ENCODE results near the gene BEND5. TPM values are rescaled to one million over a fixed set of nuclear protein-coding genes. Genes with fewer than 3 reads are reported as not detected.

BEND5 gene
- total RNA-seq, 4 donors from 2014 or later, result 2.8 to 4.6 (median 3.9) TPM

GRCh38 chr1:48808496-48808895, 31.8 kb upstream of the BEND5 start:
- no peak overlapping the region for H3K4me3 ChIP-seq
- no peaks in the 10 kb centered on the region for H3K36me3 ChIP-seq
- TF ChIP-seq, protein P1, sequence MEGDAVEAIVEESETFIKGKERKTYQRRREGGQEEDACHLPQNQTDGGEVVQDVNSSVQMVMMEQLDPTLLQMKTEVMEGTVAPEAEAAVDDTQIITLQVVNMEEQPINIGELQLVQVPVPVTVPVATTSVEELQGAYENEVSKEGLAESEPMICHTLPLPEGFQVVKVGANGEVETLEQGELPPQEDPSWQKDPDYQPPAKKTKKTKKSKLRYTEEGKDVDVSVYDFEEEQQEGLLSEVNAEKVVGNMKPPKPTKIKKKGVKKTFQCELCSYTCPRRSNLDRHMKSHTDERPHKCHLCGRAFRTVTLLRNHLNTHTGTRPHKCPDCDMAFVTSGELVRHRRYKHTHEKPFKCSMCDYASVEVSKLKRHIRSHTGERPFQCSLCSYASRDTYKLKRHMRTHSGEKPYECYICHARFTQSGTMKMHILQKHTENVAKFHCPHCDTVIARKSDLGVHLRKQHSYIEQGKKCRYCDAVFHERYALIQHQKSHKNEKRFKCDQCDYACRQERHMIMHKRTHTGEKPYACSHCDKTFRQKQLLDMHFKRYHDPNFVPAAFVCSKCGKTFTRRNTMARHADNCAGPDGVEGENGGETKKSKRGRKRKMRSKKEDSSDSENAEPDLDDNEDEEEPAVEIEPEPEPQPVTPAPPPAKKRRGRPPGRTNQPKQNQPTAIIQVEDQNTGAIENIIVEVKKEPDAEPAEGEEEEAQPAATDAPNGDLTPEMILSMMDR (IDR thresholded peaks at IDR 0.05), result no peak
- TF ChIP-seq POLR2AphosphoS5 (IDR thresholded peaks at IDR 0.05) (no peak), EP300 (IDR thresholded peaks at IDR 0.05) (no peak)
- H3K9me3 ChIP-seq, result no peaks in the 10 kb centered on the region
- H3K27me3 ChIP-seq, result no peaks in the 10 kb centered on the region
- no peak for DNase-seq (ENCODE audit: extremely low spot score)
- WGBS, result 59% methylated on average over 3 of the region's 3 CpGs
- H3K4me1 ChIP-seq, result no peaks in the 10 kb centered on the region
- H3K27ac ChIP-seq (replicated peaks in 1 of 4), result no peak overlapping the region
- intact Hi-C loops (cut with DNase I), result no loop called here

DNA sequence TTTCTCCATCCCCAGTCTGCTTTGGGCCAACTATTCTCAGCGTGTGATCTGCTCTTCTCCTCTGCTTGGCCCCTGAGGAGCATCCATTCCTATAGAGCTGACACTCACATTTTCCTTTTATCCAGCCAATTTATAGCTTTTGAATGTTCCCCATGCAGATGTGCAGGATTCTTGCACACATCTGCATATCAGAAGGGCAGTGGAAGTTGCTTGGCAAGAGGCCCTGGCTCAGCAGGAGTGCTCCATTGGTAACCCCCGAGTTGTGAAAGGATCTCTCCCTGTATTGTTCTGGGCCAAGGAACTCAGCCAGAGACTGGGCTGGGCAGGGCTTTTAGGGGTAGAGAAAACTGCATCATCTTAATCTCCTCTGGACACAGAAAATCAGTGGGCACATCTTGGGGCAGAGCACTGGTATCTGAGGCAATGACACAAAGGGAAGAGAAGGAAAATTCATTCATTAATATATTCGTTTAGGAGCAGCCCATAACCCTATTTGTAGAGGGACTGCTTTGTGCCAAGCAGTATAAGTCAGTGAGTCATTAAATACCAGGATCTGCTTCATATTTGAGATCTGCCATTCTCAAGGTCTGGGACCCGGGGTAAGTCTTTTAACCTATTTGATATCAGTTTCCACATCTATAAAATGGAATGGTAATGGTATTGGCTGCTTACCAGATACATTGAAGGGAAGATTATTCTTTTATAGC, 31.0 kb upstream of the BEND5 start:
- Histone ChIP-seq H3K36me3 (no peaks in the 10 kb centered on the region), H3K27ac (replicated peaks in 1 of 4) (no peak overlapping the region), H3K27me3 (no peaks in the 10 kb centered on the region), H3K4me1 (no peaks in the 10 kb centered on the region), H3K9me3 (no peaks in the 10 kb centered on the region), H3K4me3 (no peak overlapping the region)
- 58% methylated on average over 4 of the region's 4 CpGs for WGBS
- intact Hi-C loops (cut with DNase I), result no loop called here
- peak; percentile 50 for DNase-seq (ENCODE audit: extremely low spot score)
- TF ChIP-seq EP300 (IDR thresholded peaks at IDR 0.05), result no peak
- no peak for TF ChIP-seq POLR2A (IDR thresholded peaks at IDR 0.05; ENCODE audit: low read depth)
- TF ChIP-seq POLR2AphosphoS5 (IDR thresholded peaks at IDR 0.05), result no peak
- TF ChIP-seq, protein P1 (IDR thresholded peaks at IDR 0.05), result no peak

GRCh38 chr1:48803474-48803873, 26.8 kb upstream of the BEND5 start:
- no peaks in the 10 kb centered on the region for H3K4me1 ChIP-seq
- H3K27me3 ChIP-seq, result no peaks in the 10 kb centered on the region
- TF ChIP-seq, protein P1 (IDR thresholded peaks at IDR 0.05), result no peak
- no peak for TF ChIP-seq EP300 (IDR thresholded peaks at IDR 0.05)
- no peak for TF ChIP-seq POLR2AphosphoS5 (IDR thresholded peaks at IDR 0.05)
- no peak for TF ChIP-seq POLR2A (IDR thresholded peaks at IDR 0.05; ENCODE audit: low read depth)
- H3K36me3 ChIP-seq, result no peaks in the 10 kb centered on the region
- no peak overlapping the region for H3K4me3 ChIP-seq
- no peak overlapping the region for H3K27ac ChIP-seq (replicated peaks in 1 of 4)
- intact Hi-C loops (cut with DNase I), result no loop called here
- no peaks in the 10 kb centered on the region for H3K9me3 ChIP-seq
- DNase-seq (ENCODE audit: extremely low spot score), result no peak

GRCh38 chr1:48794816-48795215, 18.1 kb upstream of the BEND5 start:
- Histone ChIP-seq H3K36me3 (no peaks in the 10 kb centered on the region), H3K4me3 (no peak overlapping the region), H3K27ac (replicated peaks in 1 of 4) (no peak overlapping the region), H3K27me3 (no peaks in the 10 kb centered on the region), H3K9me3 (no peaks in the 10 kb centered on the region), H3K4me1 (peaks cover 0 to 6% (median 5%) of the 10 kb centered on the region in 4 donors)
- 0% methylated on average over 1 of the region's 1 CpG for WGBS
- TF ChIP-seq EP300 (IDR thresholded peaks at IDR 0.05) (no peak), POLR2A (IDR thresholded peaks at IDR 0.05; ENCODE audit: low read depth) (no peak), POLR2AphosphoS5 (IDR thresholded peaks at IDR 0.05) (no peak)
- TF ChIP-seq, protein P1 (IDR thresholded peaks at IDR 0.05), result no peak
- intact Hi-C loops (cut with DNase I), result no loop called here
- no peak for DNase-seq (ENCODE audit: extremely low spot score)

DNA sequence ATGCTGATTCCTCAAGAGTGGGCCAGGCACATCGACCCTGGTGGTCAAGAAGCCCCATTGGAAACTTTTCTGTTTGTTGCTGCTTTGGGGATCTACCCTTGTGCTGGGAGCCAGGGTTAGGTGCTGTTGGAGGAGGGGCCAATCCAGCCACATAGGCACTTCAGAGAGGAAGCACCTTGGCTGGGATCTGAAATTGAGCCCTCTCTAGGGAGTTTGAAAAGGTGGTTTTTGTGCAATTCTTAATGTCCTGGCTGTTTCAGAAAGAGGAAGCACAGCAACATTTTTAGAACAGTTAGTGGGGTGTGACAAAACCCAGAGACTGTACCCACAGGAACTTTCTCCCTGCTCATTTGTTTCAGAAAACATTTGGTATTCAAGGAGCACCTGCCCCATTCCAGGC, 17.2 kb upstream of the BEND5 start:
- Histone ChIP-seq H3K27me3 (no peaks in the 10 kb centered on the region), H3K4me1 (peaks cover 0 to 11% (median 10%) of the 10 kb centered on the region in 4 donors), H3K9me3 (no peaks in the 10 kb centered on the region), H3K4me3 (no peak overlapping the region), H3K36me3 (no peaks in the 10 kb centered on the region), H3K27ac (replicated peaks in 1 of 4) (no peak overlapping the region)
- intact Hi-C loops (cut with DNase I), result no loop called here
- 53% methylated on average over 1 of the region's 1 CpG for WGBS
- DNase-seq (ENCODE audit: extremely low spot score), result no peak
- TF ChIP-seq POLR2A (IDR thresholded peaks at IDR 0.05; ENCODE audit: low read depth), result no peak

All from esophagus muscularis mucosa (tissue), 4 donors.